Measurements from ENCODE around the gene GLRB.

Gene GLRB

GRCh38 chr4:157185363-157185762 lies 109.4 kb downstream of the GLRB start:
- Histone ChIP-seq H3K27ac (ENCODE audit: low read depth, low read length) (no peak overlapping the region), H3K4me3 (ENCODE audit: low read length) (no peak overlapping the region), H3K9me2 (replicated peaks; ENCODE audit: control insufficient read depth, low read length) (no peaks in the 10 kb centered on the region), H3K4me2 (ENCODE audit: low read length) (no peak overlapping the region), H3K36me3 (ENCODE audit: control insufficient read depth, low read length) (no peaks in the 10 kb centered on the region), H3F3A (ENCODE audit: control insufficient read depth, insufficient read depth) (no peaks in the 10 kb centered on the region), H4K20me1 (ENCODE audit: control insufficient read depth, insufficient read depth, low read depth, low read length) (no peaks in the 10 kb centered on the region), H3K27me3 (ENCODE audit: control insufficient read depth, low read length) (no peaks in the 10 kb centered on the region), H3K79me2 (ENCODE audit: control insufficient read depth, low read length) (no peaks in the 10 kb centered on the region), H3K4me1 (ENCODE audit: control insufficient read depth, low read length) (no peaks in the 10 kb centered on the region), H3K9me3 (ENCODE audit: control insufficient read depth, insufficient read depth, low read length) (no peaks in the 10 kb centered on the region)
- TF ChIP-seq CTCF (IDR thresholded peaks at IDR 0.05; ENCODE audit: low read depth, low read length, poor library complexity, severe bottlenecking) (no peak), EZH2phosphoT487 (IDR thresholded peaks at IDR 0.05; ENCODE audit: borderline replicate concordance, low read length) (no peak)

GRCh38 chr4:157195374-157195773 lies 119.4 kb downstream of the GLRB start:
- no peaks in the 10 kb centered on the region for H3K79me2 ChIP-seq (ENCODE audit: control insufficient read depth, low read length)
- no peaks in the 10 kb centered on the region for H3K4me1 ChIP-seq (ENCODE audit: control insufficient read depth, low read length)
- no peaks in the 10 kb centered on the region for H3F3A ChIP-seq (ENCODE audit: control insufficient read depth, insufficient read depth)
- no peaks in the 10 kb centered on the region for H3K36me3 ChIP-seq (ENCODE audit: control insufficient read depth, low read length)
- no peaks in the 10 kb centered on the region for H4K20me1 ChIP-seq (ENCODE audit: control insufficient read depth, insufficient read depth, low read depth, low read length)
- no peaks in the 10 kb centered on the region for H3K9me2 ChIP-seq (replicated peaks; ENCODE audit: control insufficient read depth, low read length)
- no peaks in the 10 kb centered on the region for H3K27me3 ChIP-seq (ENCODE audit: control insufficient read depth, low read length)
- no peak overlapping the region for H3K4me3 ChIP-seq (ENCODE audit: low read length)
- no peaks in the 10 kb centered on the region for H3K9me3 ChIP-seq (ENCODE audit: control insufficient read depth, insufficient read depth, low read length)
- no peak overlapping the region for H3K27ac ChIP-seq (ENCODE audit: low read depth, low read length)
- no peak overlapping the region for H3K4me2 ChIP-seq (ENCODE audit: low read length)
- TF ChIP-seq EZH2phosphoT487 (IDR thresholded peaks at IDR 0.05; ENCODE audit: borderline replicate concordance, low read length) (no peak), CTCF (IDR thresholded peaks at IDR 0.05; ENCODE audit: low read depth, low read length, poor library complexity, severe bottlenecking) (no peak)

- H3K4me3 ChIP-seq (ENCODE audit: low read length) = no peak overlapping the region
- H3K79me2 ChIP-seq (ENCODE audit: control insufficient read depth, low read length) = no peaks in the 10 kb centered on the region
- no peaks in the 10 kb centered on the region for H3K9me2 ChIP-seq (replicated peaks; ENCODE audit: control insufficient read depth, low read length)
- H3K36me3 ChIP-seq (ENCODE audit: control insufficient read depth, low read length) = no peaks in the 10 kb centered on the region
- no peaks in the 10 kb centered on the region for H3K9me3 ChIP-seq (ENCODE audit: control insufficient read depth, insufficient read depth, low read length)
- H3K27ac ChIP-seq (ENCODE audit: low read depth, low read length) = no peak overlapping the region
- H3F3A ChIP-seq (ENCODE audit: control insufficient read depth, insufficient read depth) = no peaks in the 10 kb centered on the region
- TF ChIP-seq CTCF (IDR thresholded peaks at IDR 0.05; ENCODE audit: low read depth, low read length, poor library complexity, severe bottlenecking) (no peak), EZH2phosphoT487 (IDR thresholded peaks at IDR 0.05; ENCODE audit: borderline replicate concordance, low read length) (no peak)
- H3K4me1 ChIP-seq (ENCODE audit: control insufficient read depth, low read length) = no peaks in the 10 kb centered on the region
- no peaks in the 10 kb centered on the region for H4K20me1 ChIP-seq (ENCODE audit: control insufficient read depth, insufficient read depth, low read depth, low read length)
- no peak overlapping the region for H3K4me2 ChIP-seq (ENCODE audit: low read length)
- H3K27me3 ChIP-seq (ENCODE audit: control insufficient read depth, low read length) = no peaks in the 10 kb centered on the region
Observed at GRCh38 chr4:157196046-157196445, 120.1 kb downstream of the GLRB start.

Data from DOHH2 (cell line).